NCI-H460 (cell line): ENCODE measurements around the gene VGLL3. TPM values are rescaled to one million over a fixed set of nuclear protein-coding genes. Genes with fewer than 3 reads are reported as not detected.
"Not testable (repeated sequence)": the region's sequence is repeated elsewhere in the genome, so short reads cannot be mapped to it uniquely, and the experiment has no call there.

ENCODE experiments used
- DNase-seq: peaks from one replicate; pipeline ENCODE4 v3.0.0-alpha.2; 2016; ENCODE audit warnings: low read depth; ENCODE audit errors: extremely low read depth
- polyA plus RNA-seq: library from polyadenylated mRNA; depleted of rRNA; stranded (reverse); fragments of >200 nt; gene quantifications from 2 replicates; pipeline ENCODE4 v1.2.3, GENCODE V29; 2014; cell fraction: nucleus; rRNA removed
- total RNA-seq: library from RNA; depleted of rRNA; stranded (reverse); fragments of >200 nt; shearing (Covaris generic); gene quantifications from 2 replicates; pipeline ENCODE4 v1.2.3, GENCODE V29; 2014; rRNA removed

Gene VGLL3, protein sequence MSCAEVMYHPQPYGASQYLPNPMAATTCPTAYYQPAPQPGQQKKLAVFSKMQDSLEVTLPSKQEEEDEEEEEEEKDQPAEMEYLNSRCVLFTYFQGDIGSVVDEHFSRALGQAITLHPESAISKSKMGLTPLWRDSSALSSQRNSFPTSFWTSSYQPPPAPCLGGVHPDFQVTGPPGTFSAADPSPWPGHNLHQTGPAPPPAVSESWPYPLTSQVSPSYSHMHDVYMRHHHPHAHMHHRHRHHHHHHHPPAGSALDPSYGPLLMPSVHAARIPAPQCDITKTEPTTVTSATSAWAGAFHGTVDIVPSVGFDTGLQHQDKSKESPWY
- total RNA-seq, result 0.02 TPM in 1 of 2 replicates, not detected in the other
- not detected in 2 replicates for polyA plus RNA-seq

DNA sequence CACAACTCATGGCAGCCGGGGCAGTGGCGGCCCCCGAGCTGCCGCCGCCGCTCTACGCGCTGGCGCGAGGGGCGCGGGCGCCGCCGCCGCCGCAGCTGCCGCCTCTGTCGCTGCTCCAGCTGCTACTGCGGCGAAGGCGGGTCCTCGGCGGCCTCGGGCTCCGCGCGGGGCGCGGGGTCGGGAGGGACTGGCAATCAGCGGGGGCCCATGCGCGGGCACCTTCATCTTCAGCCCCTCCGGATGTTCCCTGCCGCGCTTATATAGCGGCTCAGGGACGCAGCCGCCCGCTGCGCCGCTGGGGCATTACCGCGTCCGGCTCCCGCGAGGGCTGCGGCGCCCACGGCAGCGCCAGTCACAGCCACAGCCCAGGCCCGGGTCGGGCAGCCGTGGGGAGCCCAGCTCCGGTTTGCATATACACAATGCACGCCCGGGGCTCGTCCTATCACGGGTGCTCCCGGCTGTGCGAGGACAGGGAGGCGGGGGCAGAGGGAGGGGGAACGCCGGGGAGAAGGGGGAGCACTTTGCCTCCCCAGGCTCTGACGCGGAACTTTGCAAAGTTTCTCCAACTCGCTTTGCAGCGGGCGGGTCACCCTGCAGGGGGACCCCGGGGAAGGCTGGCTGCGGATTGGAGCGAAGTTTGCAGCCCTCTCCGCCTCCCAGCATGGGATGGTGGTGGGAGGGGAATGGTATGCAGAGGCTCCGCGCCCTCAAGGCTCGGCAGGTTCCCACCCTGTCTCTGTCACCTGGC lies at the start of gene VGLL3:
TSS of gene VGLL3 (minus strand) at position 416 of the 748 bp plus-strand sequence. CDS start at position 10, 406 bp downstream.
- DNase-seq, result no peak

DNA sequence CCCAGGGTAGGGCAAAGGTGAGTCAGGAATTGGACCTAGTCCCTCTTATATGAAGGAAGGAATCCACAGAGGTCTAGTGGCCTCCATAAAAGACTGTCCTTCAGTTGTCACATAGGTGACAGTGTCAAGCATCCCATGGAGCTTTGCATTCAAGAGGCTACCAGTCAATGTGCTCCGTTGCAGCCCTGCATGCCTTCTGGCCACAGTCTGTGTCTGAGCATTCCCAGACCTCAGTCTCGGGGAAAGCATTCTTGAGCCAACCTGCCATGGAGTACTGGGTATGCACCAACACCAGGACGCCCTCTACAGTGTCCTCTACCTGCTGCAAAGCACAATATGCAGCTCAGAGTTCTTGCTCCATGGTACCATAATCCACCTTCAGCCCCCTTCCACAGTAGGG lies 46.7 kb upstream of the VGLL3 start:
- DNase-seq, result no peak

DNA sequence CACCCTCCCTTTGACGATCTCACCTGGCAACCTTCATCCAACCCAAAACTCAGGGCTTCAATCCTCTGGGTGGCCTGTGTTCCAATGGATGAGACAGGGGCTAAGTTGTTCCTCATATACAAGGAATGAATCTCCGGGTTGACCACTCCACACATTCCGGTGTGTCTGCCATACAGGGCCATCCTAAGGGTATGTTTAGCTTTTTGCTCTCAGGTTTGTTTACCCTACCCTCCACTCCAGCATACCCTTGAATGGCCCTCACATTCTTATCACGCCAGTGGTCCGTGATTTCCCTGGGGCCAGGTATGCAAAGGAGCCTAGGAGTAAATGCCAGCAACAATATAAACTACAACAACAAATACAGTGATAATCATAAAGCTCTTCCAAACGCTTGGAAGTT lies 45.7 kb upstream of the VGLL3 start:
- no peak for DNase-seq

DNA sequence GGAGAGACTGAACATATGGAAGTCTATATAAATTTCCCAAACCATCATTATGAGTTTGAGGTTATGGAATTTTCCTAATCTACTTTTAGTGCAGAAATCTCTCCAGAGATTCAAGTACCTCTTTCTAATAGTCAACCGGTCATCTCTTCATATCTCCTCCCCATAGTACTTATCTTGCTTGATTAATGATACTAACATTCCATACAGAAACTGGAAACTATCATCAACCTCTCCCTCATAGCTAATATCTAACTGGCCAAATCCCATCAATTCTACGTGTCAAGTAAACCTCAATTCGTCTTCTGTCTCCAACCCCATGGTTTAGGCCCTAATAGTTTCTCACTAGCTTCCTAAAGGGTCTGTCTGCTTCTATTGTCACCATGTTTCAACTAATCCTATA lies 44.4 kb upstream of the VGLL3 start:
- DNase-seq, result no peak

DNA sequence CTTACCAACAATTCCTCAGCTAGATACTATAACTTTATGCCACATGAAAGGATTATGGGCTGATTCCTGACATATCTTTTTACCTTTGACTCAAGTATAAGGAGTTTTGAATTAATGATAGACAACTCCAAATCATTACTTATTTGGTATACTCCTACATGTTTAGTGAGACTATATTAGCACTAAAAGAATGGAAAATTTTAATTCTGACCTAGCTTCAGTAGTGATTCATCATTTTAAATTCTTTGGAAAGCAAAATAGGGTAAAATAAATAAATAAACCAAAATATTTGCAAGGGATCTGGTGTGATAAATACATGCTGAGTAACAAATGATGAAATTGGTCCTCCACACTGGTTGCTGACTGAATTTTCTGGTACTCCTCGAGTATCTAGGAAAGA lies 42.3 kb upstream of the VGLL3 start:
- no peak for DNase-seq

DNA sequence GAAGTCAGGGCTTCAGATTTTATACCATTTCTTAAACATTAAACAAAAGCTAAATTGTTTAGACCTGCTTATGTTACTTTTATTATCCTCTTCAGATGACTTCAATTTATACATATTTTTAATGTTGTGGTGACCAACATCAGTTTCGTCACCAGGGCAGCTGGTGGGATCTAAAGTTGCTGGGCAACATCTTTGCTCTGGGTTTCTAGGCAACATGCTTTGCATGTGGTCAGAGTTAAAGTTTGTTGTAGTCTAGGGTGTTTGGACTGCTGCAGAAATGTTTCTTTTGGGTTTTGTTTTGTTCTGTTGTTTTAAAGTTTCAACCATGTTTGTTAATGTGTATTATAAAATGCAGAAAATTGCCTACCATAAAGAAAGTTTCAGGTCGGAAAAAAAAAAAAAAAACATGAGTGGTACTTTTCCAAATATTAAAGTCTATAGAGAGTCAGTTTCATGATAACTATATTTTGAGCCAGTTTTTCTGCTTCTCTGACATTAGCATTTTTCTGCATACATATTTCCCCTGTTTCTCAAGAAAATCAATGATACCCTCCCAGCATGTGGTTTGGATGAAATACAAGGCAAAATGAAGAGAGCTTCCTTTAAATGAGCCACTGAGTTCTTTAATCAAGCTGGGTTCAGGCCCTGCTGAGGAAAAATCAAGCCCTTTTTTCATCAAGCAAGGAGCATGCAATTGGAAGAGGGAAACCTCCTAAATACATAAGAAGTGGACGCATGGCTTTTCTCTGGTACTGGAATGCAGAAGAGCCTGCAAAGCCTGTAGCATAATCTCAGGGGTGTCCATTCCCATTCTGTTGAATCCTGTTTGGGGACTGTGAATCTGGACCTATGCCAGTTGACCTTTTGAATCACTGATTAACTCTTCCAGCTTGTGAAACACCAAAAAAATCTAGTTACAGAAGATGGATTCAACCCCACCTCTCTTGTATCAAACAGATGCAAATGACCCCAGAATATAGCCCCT lies 35.0 kb upstream of the VGLL3 start:
- no peak for DNase-seq

DNA sequence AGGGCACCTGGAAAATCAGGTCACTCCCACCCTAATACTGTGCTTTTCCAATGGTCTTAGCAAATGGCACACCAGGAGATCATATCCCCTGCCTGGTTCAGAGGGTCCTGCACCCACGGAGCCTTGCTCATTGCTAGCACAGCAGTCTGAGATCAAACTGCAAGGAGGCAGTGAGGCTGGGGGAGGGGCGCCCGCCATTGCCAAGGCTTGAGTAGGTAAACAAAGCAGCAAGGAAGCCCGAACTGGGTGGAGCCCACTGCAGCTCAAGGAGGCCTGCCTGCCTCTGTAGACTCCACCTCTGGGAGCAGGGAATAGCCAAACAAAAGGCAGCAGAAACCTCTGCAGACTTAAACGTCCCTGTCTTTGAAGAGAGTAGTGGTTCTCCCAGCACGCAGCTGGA lies 26.4 kb upstream of the VGLL3 start:
- DNase-seq, result not testable (repeated sequence)

DNA sequence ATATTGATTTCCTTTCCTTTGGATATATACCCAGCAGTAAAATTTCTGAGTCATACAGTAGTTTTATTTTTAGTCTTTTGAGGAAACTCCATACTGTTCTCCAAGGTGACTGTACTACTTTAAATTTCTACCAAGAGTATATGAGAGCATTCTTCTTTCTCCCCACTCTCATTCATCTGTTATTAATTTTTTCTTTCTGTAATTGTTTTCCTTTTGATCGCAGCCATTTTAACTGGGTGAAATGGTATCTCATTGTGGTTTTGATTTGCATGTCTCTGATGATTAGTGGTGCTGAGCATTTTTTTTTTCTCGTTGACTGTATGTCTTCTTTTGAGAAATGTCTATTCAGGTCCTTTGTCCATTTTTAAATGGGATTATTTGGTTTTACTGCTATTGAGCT lies 18.3 kb upstream of the VGLL3 start:
- no peak for DNase-seq

DNA sequence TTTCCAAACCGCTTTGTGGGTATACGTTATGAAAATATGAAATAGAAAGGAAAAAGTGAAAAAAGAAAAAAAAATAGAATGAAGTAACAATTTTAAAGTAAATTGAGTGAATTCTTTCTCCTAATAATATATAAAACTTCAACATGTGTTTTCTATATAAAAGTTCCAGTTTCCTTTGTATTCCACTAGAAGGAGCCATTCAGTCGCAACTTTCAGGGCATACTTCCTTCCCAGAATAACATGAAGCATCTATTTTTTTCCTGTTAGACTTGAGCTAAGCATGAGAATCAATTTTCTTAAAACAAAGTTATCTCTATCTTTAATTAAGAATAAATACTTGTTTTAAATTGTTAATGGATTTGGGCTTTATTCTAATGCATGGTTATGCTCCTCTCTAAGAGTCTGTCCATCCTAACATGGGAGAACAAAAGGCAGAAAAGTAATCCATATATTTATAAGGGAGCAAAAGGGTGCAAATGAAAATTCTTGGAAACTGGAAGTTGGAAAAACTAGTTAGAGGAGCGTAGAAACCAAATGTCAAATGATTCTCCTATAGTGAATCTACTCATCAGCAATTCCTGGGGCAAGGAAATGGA lies 16.0 kb upstream of the VGLL3 start:
- no peak for DNase-seq

DNA sequence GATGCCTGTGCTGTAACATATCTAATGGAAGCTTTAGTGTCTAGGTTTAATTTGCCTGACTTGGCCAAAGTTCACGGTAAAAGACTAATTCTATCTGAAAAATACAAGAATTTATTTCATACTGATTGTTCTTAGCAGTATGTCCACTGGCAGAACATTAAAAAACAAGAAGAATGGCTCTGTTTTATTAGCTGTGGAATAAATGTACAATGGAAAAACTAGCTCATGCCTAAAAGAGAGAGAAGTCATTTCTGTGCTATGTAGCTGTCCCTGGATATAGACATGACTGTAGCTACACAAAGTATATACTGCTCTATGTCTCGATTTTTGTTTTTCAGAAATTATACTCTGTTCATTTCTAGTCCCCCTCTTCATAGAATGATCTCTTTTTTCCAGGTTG lies 13.9 kb upstream of the VGLL3 start:
- DNase-seq, result no peak

DNA sequence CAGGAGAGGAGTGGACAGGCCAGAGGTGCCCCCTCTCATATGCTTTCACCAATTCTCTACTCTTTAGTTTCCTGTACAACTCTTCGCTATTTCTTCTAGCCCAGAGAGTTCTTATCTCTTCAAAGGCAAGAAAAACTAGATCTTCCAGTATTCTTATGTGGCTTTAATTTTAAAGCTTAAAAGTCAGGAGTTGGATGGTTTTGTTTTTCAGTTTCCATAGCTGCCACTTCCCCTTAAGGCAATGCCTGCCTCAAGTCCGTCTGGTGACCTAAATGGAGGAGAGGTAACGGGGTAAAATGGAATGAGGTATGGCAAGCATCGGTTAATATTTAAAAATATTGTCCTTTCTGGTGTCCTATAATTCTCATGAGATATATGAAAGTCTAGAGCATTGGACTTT lies 11.4 kb upstream of the VGLL3 start:
- no peak for DNase-seq

DNA sequence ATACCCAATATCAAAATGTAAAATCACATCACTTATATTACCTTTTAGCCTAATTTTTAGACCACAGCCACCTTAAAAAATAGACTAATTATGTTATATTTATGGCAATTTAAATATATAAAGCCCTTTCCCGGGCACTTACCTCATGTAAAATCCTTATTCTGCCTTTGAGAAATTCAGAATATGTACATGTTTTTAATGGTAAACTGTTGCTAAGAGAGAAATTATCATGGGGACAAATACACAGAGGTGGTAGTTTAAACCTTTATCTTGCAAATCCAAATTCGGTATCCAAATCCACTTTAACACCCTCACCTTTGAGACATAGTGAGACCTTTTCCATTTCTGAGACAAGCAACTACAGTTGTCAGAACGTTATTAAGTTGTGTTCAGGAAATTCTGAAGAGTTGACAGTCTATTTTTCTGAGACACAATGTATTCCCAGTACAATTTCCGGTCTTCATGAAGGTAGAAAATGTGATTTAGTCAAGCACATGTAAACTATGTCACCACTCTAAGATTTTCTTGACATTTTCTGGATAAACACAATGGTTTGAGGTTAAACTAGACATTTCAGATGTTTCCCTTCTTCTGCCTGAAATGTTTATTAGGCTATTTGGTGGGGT lies 10.6 kb upstream of the VGLL3 start:
- DNase-seq, result no peak

DNA sequence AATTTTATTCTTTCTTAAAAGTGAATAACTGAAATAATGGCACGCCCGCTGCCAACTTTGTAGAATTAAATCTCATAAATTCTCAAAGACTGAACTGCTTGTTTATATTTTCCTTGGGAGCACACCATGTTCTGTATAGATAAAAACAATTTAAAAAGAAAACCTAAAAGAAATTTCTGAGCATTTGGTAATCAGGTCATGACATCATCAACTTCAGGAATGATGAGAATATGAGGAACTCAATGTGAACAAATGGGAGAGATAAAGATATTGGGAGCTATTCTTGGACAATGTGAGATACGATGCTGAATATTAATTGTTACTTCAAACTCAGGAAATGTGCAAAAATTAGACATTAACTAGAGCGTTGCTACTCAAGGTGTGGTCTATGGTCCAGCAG lies 10.0 kb upstream of the VGLL3 start:
- no peak for DNase-seq

DNA sequence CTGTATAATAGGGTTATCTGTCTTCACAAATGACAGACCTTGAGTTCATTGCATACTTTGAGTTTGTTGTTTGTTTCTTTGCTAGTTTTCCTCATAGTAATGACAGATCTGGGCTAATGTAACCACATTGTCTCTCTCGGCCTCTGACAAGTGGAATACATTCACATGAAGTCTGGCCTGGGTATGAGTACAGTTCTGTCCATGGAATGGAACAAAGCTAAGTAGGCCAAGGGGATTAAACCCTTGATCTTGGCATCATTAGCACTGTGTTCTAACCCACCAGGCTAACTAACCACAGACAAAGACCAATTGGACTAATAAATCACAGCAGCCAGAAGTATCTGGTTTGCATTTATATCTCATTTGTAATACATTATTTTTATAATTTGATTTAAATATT lies 7.6 kb upstream of the VGLL3 start:
- no peak for DNase-seq

DNA sequence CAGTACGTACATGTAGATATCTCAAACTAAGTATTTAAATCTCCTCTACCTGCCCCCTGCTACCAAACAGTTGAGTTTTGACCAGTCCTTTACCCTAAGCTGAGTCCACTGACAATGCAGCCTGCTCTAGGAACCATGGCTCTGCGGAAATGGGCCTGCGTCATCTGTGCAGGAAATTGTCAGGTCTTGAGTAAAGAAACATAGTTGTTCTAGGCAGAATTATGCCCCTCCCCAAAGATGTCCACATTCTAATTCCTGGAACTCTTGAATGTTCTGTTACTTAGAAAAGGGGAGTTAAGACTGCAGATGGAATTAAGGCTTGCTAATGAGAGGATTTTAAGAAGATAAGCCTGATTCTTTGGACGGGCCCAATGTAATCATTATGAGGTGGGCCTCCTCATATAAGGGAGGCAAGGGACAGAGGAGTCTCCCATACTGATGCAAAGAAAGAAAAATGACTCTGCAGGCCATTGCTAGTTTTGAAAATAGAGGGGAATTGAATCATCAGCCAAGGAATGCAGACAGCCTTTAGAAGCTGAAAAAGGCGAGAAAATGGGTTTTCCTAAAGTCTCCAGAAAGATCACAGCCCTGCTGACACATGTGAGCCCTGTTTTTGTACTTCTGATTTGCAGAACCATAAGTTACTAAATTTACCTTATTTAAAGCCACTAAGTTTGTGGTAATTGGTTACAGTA lies 5.5 kb upstream of the VGLL3 start:
- DNase-seq, result no peak

DNA sequence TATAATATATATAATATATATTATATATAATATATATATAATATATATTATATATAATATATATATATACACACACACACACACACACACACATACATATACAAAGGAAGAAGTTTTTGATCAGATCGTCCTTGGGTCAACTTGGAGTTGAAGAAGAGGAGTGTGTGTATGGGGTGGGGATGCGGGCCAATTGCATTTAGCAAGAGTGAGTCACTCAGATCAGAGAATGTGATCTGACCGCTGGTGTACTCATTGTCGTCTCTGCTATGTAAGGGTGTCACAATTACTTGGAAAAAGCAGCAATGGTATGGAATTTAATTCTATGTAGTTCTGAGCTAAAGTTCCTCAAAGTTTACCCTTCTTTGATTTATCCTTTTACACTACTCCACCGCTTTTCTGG lies 4.6 kb upstream of the VGLL3 start:
- no peak for DNase-seq

DNA sequence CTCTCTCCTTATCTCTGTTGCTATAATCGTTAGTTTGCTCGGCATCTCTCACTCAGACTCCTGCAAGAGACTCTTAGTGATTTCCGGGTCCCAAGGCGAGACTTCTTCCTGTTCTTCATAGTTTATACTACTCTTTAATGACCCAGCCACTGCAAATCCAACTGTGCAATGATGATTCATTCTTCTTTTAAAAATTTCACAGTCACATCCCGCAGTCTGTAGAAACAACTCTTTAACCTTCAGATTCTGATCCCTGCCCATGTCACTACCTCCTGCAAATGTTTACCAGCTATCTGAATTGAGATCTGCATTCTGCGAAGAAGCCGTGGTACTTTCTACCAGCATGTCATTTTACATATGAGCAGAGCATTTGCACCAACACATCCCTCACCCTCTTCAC lies 2.8 kb upstream of the VGLL3 start:
- no peak for DNase-seq

DNA sequence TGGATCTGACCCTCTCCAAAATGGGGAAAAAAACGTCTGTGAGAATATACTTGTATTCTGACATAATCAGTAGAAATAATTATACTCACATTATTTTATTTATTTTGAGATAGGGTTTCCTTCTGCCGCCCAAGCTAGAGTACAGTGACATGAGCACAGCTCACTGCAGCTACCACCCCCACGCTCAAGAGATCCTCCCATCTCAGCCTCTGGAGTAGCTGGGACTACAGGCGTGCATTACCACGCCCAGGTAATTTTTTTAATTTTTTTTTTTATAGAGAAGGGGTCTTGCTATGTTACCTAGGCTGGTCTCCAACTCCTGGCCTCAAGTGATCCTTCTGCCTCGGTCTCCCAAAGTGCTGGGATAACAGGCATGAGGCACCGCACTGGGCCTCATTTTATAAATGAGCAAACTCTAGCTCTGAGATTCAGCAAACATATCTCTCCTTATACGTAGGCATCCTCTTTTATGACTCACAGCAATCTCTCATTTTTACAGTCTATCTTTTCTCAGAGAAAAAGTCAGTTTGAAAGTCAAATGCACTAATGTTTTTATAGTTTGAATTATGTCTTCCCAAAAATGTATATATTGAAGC lies 989 bp upstream of the VGLL3 start:
- no peak for DNase-seq

DNA sequence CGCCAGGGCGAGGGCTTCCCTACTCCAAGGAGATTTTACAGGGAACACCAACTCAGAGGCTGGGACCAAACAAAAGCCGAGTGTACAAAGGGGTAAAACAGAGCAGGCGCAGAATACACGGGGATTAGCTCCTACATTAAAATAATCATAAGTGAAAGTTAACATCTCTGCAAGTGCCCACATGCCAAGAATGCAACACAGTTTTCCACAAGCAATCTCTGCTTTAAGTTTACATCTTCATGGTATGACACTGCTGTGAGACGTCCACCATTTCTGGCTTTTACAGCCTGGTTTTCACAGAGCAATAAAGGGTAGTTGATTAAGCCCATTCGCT lies 500 bp upstream of the VGLL3 start:
- no peak for DNase-seq
